ENCODE data around the gene RASIP1. TPM values are rescaled to one million over a fixed set of nuclear protein-coding genes. Genes with fewer than 3 reads are reported as not detected.
"Not testable (repeated sequence)": the region's sequence is repeated elsewhere in the genome, so short reads cannot be mapped to it uniquely, and the experiment has no call there.

The RASIP1 gene
- total RNA-seq, 2 donors from 2014 or later = 3.4 to 5.2 TPM

DNA sequence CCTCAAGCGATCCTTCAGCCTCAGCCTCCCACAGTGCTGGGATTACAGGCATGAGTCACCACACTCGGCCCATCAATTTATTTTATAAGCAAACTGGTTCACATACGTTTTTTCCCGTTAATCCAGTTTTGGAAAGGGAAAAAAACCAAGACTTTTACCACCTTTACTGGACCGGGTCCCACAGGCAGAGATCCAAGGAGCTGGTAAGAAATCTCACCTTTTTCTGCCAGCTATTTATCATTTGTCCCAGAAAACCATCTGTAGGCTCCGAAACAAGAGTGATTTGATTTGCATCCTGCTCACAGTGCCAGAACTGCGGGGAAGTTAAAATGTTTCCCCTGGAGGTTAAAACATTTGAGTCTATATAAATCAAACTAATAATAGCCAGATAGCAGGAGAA is 51.0 kb downstream of the RASIP1 start:
- WGBS, 2 experiments (ENCODE audit: insufficient coverage in 1 of 2, insufficient read length in 1 of 2) = 94 to 96% methylated on average over 5 to 7 of the region's 7 CpGs
- Histone ChIP-seq H3K9ac (ENCODE audit: extremely low read depth, low read length, poor library complexity, severe bottlenecking) (no peak overlapping the region), H3K27me3 (ENCODE audit: control insufficient read depth, insufficient read depth, low read length, poor library complexity, severe bottlenecking) (no peaks in the 10 kb centered on the region), H3K4me3 (ENCODE audit: low read length) (no peak overlapping the region), H3K9me3 (ENCODE audit: control insufficient read depth, low read length) (peaks cover 5% of the 10 kb centered on the region), H3K36me3 (ENCODE audit: control insufficient read depth, insufficient read depth, low read length) (no peaks in the 10 kb centered on the region), H3K4me1 (ENCODE audit: control insufficient read depth, insufficient read depth, low read length) (no peaks in the 10 kb centered on the region), H3K27ac (ENCODE audit: low read depth, low read length) (no peak overlapping the region)
- TF ChIP-seq, protein P1, sequence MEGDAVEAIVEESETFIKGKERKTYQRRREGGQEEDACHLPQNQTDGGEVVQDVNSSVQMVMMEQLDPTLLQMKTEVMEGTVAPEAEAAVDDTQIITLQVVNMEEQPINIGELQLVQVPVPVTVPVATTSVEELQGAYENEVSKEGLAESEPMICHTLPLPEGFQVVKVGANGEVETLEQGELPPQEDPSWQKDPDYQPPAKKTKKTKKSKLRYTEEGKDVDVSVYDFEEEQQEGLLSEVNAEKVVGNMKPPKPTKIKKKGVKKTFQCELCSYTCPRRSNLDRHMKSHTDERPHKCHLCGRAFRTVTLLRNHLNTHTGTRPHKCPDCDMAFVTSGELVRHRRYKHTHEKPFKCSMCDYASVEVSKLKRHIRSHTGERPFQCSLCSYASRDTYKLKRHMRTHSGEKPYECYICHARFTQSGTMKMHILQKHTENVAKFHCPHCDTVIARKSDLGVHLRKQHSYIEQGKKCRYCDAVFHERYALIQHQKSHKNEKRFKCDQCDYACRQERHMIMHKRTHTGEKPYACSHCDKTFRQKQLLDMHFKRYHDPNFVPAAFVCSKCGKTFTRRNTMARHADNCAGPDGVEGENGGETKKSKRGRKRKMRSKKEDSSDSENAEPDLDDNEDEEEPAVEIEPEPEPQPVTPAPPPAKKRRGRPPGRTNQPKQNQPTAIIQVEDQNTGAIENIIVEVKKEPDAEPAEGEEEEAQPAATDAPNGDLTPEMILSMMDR (conservative IDR thresholded peaks at IDR 0.05) = no peak
- no peak overlapping the region for H3K27ac Mint-ChIP-seq
- no peak for DNase-seq
- H3K4me3 Mint-ChIP-seq = no peak overlapping the region
- H3K27me3 Mint-ChIP-seq (ENCODE audit: insufficient read depth) = peaks cover under 1% of the 10 kb centered on the region
- H3K9me3 Mint-ChIP-seq = peaks cover 2% of the 10 kb centered on the region
- peaks cover 2% of the 10 kb centered on the region for H3K36me3 Mint-ChIP-seq (ENCODE audit: low read depth)
- H3K4me1 Mint-ChIP-seq = peaks cover under 1% of the 10 kb centered on the region

DNA sequence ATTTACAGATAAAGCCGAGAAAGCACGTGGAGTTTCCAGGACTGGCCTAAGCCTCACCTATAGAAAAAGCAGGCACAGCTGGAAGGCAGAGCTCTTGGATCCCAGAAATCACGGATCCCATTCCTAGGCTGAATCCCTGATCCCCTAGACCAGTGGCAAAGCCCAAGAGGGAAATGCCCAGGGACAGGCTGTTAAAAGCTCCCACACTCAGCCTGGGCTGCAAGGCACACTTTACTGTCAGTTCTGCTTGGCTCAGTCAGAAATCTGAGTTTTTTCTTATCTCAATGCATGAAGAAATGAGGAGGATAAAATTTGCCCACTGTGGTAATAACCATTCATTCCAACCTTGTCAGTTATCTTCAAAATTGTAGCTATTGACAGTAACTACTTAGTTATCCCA is 52.6 kb downstream of the RASIP1 start:
- 80 to 86% methylated on average over 3 of the region's 3 CpGs for WGBS, 2 experiments (ENCODE audit: insufficient coverage in 1 of 2, insufficient read length in 1 of 2)
- H3K9me3 Mint-ChIP-seq = peaks cover 2% of the 10 kb centered on the region

DNA sequence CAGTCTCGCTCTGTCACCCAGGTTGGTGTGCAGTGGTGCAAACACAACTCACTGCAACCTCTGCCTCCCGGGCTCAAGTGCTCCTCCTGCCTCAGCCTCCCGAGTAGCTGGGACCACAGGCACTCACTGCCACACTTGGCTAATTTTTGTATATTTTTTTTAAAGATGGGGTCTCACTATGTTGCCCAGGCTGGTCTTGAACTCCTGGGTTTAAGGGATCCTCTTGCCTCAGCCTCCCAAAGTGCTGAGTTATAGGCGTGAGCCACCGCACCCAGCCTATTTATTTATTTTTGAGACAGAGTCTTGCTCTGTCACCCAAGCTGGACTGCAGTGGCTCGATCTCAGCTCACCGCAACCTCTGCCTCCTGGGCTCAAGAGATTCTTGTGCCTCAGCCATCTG is 53.8 kb downstream of the RASIP1 start:
- H3K36me3 Mint-ChIP-seq (ENCODE audit: low read depth) = not testable (repeated sequence)
- 90% methylated on average over 6 to 7 of the region's 7 CpGs for WGBS, 2 experiments (ENCODE audit: insufficient coverage in 1 of 2, insufficient read length in 1 of 2)

More for the DNA sequence above, 52.6 kb downstream of the RASIP1 start:
- no peaks in the 10 kb centered on the region for H3K27me3 ChIP-seq (ENCODE audit: control insufficient read depth, insufficient read depth, low read length, poor library complexity, severe bottlenecking)
- TF ChIP-seq, protein P1 (conservative IDR thresholded peaks at IDR 0.05) = no peak
- no peaks in the 10 kb centered on the region for H3K36me3 ChIP-seq (ENCODE audit: control insufficient read depth, insufficient read depth, low read length)
- no peak overlapping the region for H3K27ac Mint-ChIP-seq
- H3K4me1 ChIP-seq (ENCODE audit: control insufficient read depth, insufficient read depth, low read length) = no peaks in the 10 kb centered on the region
- H3K36me3 Mint-ChIP-seq (ENCODE audit: low read depth) = peaks cover 2% of the 10 kb centered on the region
- no peak overlapping the region for H3K4me3 ChIP-seq (ENCODE audit: low read length)
- no peak overlapping the region for H3K9ac ChIP-seq (ENCODE audit: extremely low read depth, low read length, poor library complexity, severe bottlenecking)
- DNase-seq = no peak
- peaks cover 2% of the 10 kb centered on the region for H3K27me3 Mint-ChIP-seq (ENCODE audit: insufficient read depth)
- H3K4me3 Mint-ChIP-seq = no peak overlapping the region
- no peaks in the 10 kb centered on the region for H3K4me1 Mint-ChIP-seq
- no peak overlapping the region for H3K27ac ChIP-seq (ENCODE audit: low read depth, low read length)
- H3K9me3 ChIP-seq (ENCODE audit: control insufficient read depth, low read length) = peaks cover 5% of the 10 kb centered on the region

DNA sequence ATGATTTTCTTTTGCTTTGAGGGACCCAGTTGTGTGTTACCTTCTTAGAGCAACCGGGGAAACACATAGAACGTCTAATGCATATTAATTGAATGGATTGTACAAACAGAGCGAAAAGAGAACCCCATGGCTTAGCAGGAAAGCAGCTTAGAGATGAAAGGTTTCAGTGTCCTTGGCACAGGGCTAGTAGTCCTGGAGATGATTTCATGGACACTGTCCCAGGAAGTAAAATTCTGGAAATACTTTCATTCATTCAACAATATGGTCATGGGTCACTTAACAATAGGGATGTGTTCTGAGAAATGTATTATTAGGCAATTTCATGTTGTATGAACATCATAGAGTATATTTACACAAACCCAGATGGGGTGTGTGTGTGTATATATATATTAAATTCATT is 54.3 kb downstream of the RASIP1 start:
- TF ChIP-seq, protein P1 (conservative IDR thresholded peaks at IDR 0.05) = no peak
- no peaks in the 10 kb centered on the region for H3K36me3 Mint-ChIP-seq (ENCODE audit: low read depth)
- H3K4me3 Mint-ChIP-seq = no peak overlapping the region
- no peaks in the 10 kb centered on the region for H3K4me1 Mint-ChIP-seq
- peaks cover 2% of the 10 kb centered on the region for H3K27me3 Mint-ChIP-seq (ENCODE audit: insufficient read depth)
- Histone ChIP-seq H3K27ac (ENCODE audit: low read depth, low read length) (no peak overlapping the region), H3K4me1 (ENCODE audit: control insufficient read depth, insufficient read depth, low read length) (no peaks in the 10 kb centered on the region), H3K9ac (ENCODE audit: extremely low read depth, low read length, poor library complexity, severe bottlenecking) (no peak overlapping the region), H3K9me3 (ENCODE audit: control insufficient read depth, low read length) (no peaks in the 10 kb centered on the region), H3K27me3 (ENCODE audit: control insufficient read depth, insufficient read depth, low read length, poor library complexity, severe bottlenecking) (no peaks in the 10 kb centered on the region), H3K36me3 (ENCODE audit: control insufficient read depth, insufficient read depth, low read length) (no peaks in the 10 kb centered on the region), H3K4me3 (ENCODE audit: low read length) (no peak overlapping the region)
- DNase-seq = no peak
- 80 to 84% methylated on average over 3 of the region's 3 CpGs for WGBS, 2 experiments (ENCODE audit: insufficient coverage in 1 of 2, insufficient read length in 1 of 2)
- no peak overlapping the region for H3K27ac Mint-ChIP-seq
- no peaks in the 10 kb centered on the region for H3K9me3 Mint-ChIP-seq

More for the DNA sequence above, 53.8 kb downstream of the RASIP1 start:
- not testable (repeated sequence) for DNase-seq; H3K27ac Mint-ChIP-seq; H3K4me1 ChIP-seq (ENCODE audit: control insufficient read depth, insufficient read depth, low read length); H3K9ac ChIP-seq (ENCODE audit: extremely low read depth, low read length, poor library complexity, severe bottlenecking); H3K4me1 Mint-ChIP-seq; H3K36me3 ChIP-seq (ENCODE audit: control insufficient read depth, insufficient read depth, low read length); H3K27me3 Mint-ChIP-seq (ENCODE audit: insufficient read depth); H3K4me3 ChIP-seq (ENCODE audit: low read length); H3K27ac ChIP-seq (ENCODE audit: low read depth, low read length); H3K9me3 ChIP-seq (ENCODE audit: control insufficient read depth, low read length); H3K9me3 Mint-ChIP-seq; H3K27me3 ChIP-seq (ENCODE audit: control insufficient read depth, insufficient read depth, low read length, poor library complexity, severe bottlenecking); H3K4me3 Mint-ChIP-seq
